HFF-Myc (cell line): ENCODE measurements around the gene IGFBP5.

Experiments used
- DNase-seq: peaks from one replicate; pipeline ENCODE4 v3.0.0-alpha.2; 2011; ENCODE audit warnings: low read depth; ENCODE audit errors: extremely low read depth
- H3K4me3 ChIP-seq: replicated peaks from 2 replicates; pipeline ENCODE4 v1.5.1; 2011; ENCODE audit warnings: low read depth, mild to moderate bottlenecking, control low read depth, low read length
- TF ChIP-seq, protein P1 (sequence below): IDR thresholded peaks from 2 replicates; pipeline ENCODE4 v1.5.1; 2012; ENCODE audit warnings: mild to moderate bottlenecking, low read depth, low read length, control low read depth; ENCODE audit errors: missing control alignments

The IGFBP5 gene

DNA sequence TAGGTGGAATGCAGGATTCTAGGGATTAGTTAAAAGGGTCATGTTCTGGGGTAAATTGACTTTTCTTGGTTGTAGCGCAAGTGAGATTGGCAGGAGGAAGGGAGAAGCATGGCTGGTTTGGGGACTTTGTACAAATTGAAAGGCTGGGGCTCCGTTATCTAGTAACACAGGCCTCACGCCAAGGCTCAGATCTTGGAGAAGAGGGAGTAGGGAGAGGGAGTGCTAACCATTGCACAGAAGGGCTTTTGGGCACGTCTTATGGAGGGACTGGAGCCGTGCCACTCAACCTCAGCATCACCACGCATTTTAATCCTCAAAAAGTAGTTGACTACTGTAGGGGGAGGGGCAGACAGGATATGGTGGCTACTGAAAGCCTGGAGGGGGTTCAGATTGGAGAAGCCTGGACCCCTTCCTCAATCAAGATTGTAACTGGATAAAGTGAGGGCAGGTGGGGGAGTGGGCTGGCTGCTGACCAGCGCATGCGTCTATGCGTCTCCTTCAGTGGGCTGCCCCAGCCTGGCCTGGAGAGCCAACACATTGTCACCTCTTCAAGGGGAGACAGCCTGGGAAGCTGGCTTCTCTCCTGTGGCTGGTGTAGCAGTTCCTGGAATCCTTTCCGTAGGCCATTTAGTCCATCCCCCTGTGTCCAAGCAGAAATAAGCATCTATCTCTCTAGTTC, 14.3 kb downstream of the IGFBP5 start:
- TF ChIP-seq, protein P1, sequence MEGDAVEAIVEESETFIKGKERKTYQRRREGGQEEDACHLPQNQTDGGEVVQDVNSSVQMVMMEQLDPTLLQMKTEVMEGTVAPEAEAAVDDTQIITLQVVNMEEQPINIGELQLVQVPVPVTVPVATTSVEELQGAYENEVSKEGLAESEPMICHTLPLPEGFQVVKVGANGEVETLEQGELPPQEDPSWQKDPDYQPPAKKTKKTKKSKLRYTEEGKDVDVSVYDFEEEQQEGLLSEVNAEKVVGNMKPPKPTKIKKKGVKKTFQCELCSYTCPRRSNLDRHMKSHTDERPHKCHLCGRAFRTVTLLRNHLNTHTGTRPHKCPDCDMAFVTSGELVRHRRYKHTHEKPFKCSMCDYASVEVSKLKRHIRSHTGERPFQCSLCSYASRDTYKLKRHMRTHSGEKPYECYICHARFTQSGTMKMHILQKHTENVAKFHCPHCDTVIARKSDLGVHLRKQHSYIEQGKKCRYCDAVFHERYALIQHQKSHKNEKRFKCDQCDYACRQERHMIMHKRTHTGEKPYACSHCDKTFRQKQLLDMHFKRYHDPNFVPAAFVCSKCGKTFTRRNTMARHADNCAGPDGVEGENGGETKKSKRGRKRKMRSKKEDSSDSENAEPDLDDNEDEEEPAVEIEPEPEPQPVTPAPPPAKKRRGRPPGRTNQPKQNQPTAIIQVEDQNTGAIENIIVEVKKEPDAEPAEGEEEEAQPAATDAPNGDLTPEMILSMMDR, result no peak
- H3K4me3 ChIP-seq, result no peak overlapping the region

DNA sequence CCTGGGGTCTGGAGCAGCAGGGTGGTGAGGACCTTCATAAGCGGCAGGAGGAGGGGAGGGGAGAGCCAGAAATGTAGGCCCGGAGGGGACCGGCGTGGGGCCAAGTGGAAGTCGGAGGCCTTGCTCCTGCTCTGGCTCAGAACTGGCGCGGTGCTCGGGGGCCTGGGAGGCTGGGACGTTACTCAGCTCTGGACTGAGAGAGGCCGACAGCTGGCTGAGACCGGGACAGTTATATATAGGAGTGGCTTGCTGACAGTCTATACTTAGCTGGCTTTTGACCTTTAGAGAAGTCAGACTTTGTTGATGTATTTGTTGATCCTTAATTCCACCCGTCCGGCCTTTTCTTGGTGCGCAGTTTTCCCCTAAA, 15.7 kb downstream of the IGFBP5 start:
- TF ChIP-seq, protein P1, result no peak
- no peak overlapping the region for H3K4me3 ChIP-seq
- DNase-seq, result no peak

More for the DNA sequence above, 14.3 kb downstream of the IGFBP5 start:
- DNase-seq, result no peak

DNA sequence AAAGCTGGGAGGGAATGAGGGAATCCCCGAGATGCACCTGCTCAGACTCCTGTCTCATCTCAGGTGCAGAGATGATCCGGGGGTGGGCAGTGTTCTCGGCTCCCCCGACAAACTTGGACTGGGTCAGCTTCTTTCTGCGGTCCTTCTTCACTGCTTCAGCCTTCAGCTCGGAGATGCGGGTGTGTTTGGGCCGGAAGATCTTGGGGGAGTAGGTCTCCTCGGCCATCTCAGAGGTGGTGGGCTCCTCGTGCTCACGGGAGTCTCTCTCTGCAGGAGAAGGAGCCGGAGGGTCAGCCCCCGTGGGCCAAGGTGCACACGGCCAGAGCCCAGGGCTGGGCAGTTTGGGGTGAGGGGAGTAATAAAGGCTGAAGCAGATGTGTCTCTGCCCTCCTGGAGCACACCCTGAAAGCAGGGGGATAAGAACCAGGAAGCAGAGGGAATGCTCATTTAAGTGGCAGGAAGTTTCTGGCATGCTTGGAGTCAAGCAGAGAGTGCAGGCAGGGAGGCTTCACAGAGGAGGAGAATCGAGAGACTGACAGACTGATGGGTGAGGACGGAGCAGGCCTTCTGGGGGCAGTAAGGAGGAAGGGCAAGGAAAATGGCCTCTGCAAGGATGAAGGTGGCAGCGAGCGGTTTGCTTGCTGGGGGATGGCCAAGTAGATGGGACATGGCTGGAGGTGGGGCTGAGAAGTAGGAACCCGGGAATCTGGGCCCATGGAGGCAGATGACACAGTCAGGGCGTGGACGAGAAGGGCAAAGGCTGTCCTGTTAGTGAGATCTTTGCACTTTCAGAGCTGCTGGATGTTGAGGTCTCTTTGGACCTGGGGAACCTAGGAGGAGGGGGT, 16.3 kb downstream of the IGFBP5 start:
- no peak for DNase-seq
- TF ChIP-seq, protein P1, result no peak
- H3K4me3 ChIP-seq, result no peak overlapping the region

DNA sequence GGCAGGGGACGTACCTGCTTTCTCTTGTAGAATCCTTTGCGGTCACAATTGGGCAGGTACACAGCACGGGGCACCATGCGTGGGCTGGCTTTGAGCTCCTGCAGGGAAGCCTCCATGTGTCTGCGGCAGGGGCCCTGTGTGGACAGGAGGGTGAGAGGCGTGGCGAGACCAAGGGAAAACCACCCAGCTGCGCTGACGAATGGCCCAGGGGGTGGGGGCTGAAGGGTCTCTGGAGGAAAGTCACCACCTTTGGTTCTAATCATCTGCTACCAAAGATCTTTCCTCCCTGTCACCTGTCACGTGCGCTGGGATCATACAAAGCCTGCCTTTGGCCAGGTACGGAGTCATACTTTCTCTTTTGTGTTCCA, 17.3 kb downstream of the IGFBP5 start:
- DNase-seq, result no peak
- TF ChIP-seq, protein P1, result no peak
- no peak overlapping the region for H3K4me3 ChIP-seq

DNA sequence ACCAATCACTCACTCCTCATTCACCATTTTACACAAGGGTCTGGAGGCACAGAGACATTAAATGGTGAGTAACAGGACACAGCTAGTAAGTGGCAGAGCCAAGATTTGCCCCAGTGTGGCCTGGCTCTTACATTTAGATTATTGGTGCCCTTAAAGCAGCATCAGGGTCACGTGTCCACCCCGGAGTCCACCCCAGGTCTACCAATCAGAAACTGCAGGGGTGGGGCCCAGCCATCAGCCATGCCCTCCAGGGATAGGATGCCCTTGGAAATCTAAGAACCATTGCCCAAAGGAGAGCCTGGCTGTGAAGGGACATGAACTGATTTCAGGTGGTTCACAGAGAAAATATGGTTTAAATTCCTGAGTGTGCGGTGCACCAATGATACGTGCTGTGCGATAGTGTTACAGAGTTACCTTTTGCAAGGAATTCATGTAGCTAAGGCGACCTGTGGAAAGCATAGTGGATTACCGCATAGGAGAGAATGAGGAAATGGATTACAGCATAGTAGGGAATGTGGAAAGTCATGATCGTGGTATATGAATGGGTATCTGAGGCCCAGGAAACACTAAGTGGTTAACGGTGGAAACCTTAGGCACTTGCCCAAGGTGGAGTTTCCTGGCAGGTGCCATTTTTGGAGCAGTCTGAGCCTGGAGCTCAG, 17.8 kb downstream of the IGFBP5 start:
- H3K4me3 ChIP-seq, result no peak overlapping the region
- TF ChIP-seq, protein P1, result no peak
- DNase-seq, result no peak

DNA sequence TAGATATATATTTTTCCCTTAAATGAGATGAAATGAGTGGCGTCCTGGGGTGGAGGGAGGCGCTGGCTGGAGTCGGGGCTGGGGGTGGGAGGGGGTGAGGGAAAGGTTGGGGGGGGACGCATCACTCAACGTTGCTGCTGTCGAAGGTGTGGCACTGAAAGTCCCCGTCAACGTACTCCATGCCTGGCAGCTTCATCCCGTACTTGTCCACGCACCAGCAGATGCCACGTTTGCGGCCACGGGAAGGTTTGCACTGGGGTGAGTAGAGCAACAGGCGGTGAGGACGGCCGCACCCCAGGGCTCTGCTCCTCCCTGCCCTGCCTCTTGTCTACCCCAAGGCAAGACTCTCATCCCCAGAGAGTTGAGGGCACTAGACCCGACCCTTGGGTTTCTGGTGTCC, 18.7 kb downstream of the IGFBP5 start:
- no peak for DNase-seq
- no peak overlapping the region for H3K4me3 ChIP-seq
- TF ChIP-seq, protein P1, result no peak
